ENCODE results near the gene TRPM2. TPM values are rescaled to one million over a fixed set of nuclear protein-coding genes. Genes with fewer than 3 reads are reported as not detected.

Gene TRPM2
- total RNA-seq, 3 donors from 2014 or later (not counting 1 experiment from before 2014, with no cell fraction given) = 21.7 to 70.5 (median 25.2) TPM

DNA sequence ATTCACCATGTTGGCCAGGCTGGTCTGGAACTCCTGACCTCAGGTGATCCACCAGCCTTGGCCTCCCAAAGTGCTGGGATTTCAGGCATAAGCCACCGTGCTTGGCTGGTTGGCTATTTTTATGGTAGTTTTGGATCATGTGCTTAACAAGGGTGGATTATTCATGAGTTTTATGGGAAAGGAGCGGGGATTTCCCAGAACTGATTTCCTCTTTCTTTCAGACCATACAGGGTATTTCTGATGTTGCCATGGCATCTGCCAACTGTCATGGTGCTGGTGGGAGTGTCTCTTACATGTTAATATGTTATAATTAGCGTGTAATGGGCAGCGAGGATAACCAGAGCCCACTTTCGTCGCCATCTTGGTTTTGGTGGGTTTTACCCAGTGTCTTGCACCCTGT lies 3.2 kb downstream of the TRPM2 start:
- Histone ChIP-seq H3K36me3 (ENCODE audit: control insufficient read depth, insufficient read depth, low read length) (peaks cover 13% of the 10 kb centered on the region), H3K4me3 (ENCODE audit: low read length) (no peak overlapping the region), H3K27me3 (ENCODE audit: control insufficient read depth, insufficient read depth, low read length) (no peaks in the 10 kb centered on the region), H3K9me3 (ENCODE audit: control insufficient read depth, insufficient read depth, low read length) (no peaks in the 10 kb centered on the region), H3K4me1 (ENCODE audit: control insufficient read depth, insufficient read depth, low read length) (peaks cover 46% of the 10 kb centered on the region), H3K27ac (ENCODE audit: low read length) (no peak overlapping the region)
- ATAC-seq (no peak), DNase-seq (no peak)
- WGBS (ENCODE audit: insufficient coverage) = 92% methylated on average over 6 of the region's 6 CpGs
- H3K4me3 Mint-ChIP-seq = peak overlapping the region; percentile 9
- no peaks in the 10 kb centered on the region for H3K27me3 Mint-ChIP-seq (ENCODE audit: low read depth in 2 of 2)
- H3K4me1 Mint-ChIP-seq = peaks cover 58 to 65% of the 10 kb centered on the region in 2 donors
- H3K36me3 Mint-ChIP-seq = no peaks in the 10 kb centered on the region
- intact Hi-C loops (cut with micrococcal nuclease) = no loop called here
- no peak for TF ChIP-seq CTCF (IDR thresholded peaks at IDR 0.05)
- no peak overlapping the region for H3K27ac Mint-ChIP-seq
- H3K9me3 Mint-ChIP-seq = no peaks in the 10 kb centered on the region

DNA sequence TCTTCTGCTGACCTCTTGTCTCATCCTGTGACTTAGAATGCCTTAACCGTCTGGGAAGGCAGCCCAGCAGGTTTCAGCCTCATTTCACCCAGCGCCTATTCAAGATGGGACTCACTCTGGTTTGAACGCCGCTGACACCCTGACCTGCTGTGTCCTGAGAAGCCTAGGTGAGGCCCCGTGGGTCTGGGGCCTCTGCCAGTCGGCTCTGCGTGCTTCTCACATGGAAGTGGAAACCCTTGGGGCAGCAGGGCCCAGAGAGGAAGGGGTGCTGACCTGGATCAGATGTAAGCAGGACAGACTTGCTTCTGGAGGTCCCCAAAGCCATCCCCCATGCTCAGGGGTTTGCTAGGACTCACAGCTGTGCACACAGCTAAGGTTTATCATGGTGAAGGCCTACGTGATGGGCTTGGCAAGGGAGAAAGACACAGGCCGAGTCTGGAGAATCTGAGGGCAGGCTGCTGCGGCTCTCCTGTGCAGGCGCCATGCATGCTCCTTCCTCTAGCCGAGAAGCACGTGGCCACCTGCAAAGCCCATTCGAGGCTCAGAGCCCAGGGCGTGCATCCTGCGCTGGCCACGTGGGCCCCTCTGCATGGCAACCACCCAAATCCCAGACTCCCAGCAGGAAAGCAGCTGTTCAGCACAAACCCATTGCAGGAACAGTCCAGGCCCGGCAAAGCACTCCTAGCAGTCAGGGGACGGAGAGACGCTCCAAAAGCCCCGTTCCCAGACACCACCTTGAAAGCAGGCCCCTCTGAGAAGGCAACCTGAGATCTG lies 3.8 kb downstream of the TRPM2 start:
- Histone ChIP-seq H3K36me3 (ENCODE audit: control insufficient read depth, insufficient read depth, low read length) (peaks cover 13% of the 10 kb centered on the region), H3K9me3 (ENCODE audit: control insufficient read depth, insufficient read depth, low read length) (no peaks in the 10 kb centered on the region), H3K27me3 (ENCODE audit: control insufficient read depth, insufficient read depth, low read length) (no peaks in the 10 kb centered on the region), H3K27ac (ENCODE audit: low read length) (no peak overlapping the region), H3K4me3 (ENCODE audit: low read length) (no peak overlapping the region), H3K4me1 (ENCODE audit: control insufficient read depth, insufficient read depth, low read length) (peaks cover 40% of the 10 kb centered on the region)
- TF ChIP-seq CTCF (IDR thresholded peaks at IDR 0.05) = no peak
- intact Hi-C loops (cut with micrococcal nuclease) = no loop called here
- Mint-ChIP-seq H3K4me1 (peaks cover 55 to 60% of the 10 kb centered on the region in 2 donors), H3K27ac (no peak overlapping the region), H3K27me3 (ENCODE audit: low read depth in 2 of 2) (no peaks in the 10 kb centered on the region), H3K4me3 (peak overlapping the region; percentile 37), H3K9me3 (no peaks in the 10 kb centered on the region), H3K36me3 (no peaks in the 10 kb centered on the region)
- no peak for ATAC-seq
- 94% methylated on average over 21 of the region's 21 CpGs for whole genome bisulfite sequencing (ENCODE audit: insufficient coverage)
- no peak for DNase-seq

GRCh38 chr21:44359396-44359795 lies 6.0 kb downstream of the TRPM2 start:
- Histone ChIP-seq H3K4me3 (ENCODE audit: low read length) (no peak overlapping the region), H3K27me3 (ENCODE audit: control insufficient read depth, insufficient read depth, low read length) (no peaks in the 10 kb centered on the region), H3K27ac (ENCODE audit: low read length) (no peak overlapping the region), H3K9me3 (ENCODE audit: control insufficient read depth, insufficient read depth, low read length) (no peaks in the 10 kb centered on the region), H3K36me3 (ENCODE audit: control insufficient read depth, insufficient read depth, low read length) (peaks cover 13% of the 10 kb centered on the region), H3K4me1 (ENCODE audit: control insufficient read depth, insufficient read depth, low read length) (peaks cover 19% of the 10 kb centered on the region)
- Mint-ChIP-seq H3K27ac (no peak overlapping the region), H3K27me3 (ENCODE audit: low read depth in 2 of 2) (no peaks in the 10 kb centered on the region), H3K4me3 (no peak overlapping the region), H3K9me3 (peaks cover 0 to 4% of the 10 kb centered on the region in 2 donors), H3K4me1 (peaks cover 45 to 54% of the 10 kb centered on the region in 2 donors), H3K36me3 (peaks cover 8% of the 10 kb centered on the region)
- no peak for TF ChIP-seq CTCF (IDR thresholded peaks at IDR 0.05)
- ATAC-seq (no peak), DNase-seq (no peak)
- intact Hi-C loops (cut with micrococcal nuclease) = no loop called here
- WGBS (ENCODE audit: insufficient coverage) = 91% methylated on average over 8 of the region's 8 CpGs
